NCI-H345 treated with DMSO at 0.1 percent for 48 hours (cell line): ENCODE results near the gene PPP2R2C.

Experiments
- DNase-seq: peaks from one replicate; lab custom pipeline; 2025; ENCODE audit not compliant: unreplicated experiment; lab: John Stamatoyannopoulos, UW

Gene PPP2R2C

GRCh38 chr4:6313216-6313615 lies 159.2 kb downstream of the PPP2R2C start:
- no peak for DNase-seq

DNA sequence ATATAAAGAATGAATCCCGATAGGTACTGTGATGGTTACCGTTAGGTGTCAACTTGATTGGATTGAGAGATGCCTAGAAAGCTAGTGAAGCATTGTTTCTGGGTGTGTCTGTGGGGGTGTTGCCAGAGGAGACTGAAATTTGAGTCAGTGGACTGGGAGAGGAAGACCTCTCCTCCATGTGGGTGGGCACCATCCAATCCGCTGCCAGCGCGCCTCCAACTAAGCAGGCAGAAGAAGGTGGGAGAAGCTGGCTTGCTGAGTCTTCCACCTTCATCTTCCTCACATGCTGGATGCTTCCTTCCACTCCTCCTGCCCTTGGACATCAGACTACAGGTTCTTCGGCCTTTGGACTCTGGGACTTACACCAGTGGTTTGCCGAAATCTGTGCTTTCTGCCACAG lies 162.6 kb downstream of the PPP2R2C start:
- DNase-seq: no peak

DNA sequence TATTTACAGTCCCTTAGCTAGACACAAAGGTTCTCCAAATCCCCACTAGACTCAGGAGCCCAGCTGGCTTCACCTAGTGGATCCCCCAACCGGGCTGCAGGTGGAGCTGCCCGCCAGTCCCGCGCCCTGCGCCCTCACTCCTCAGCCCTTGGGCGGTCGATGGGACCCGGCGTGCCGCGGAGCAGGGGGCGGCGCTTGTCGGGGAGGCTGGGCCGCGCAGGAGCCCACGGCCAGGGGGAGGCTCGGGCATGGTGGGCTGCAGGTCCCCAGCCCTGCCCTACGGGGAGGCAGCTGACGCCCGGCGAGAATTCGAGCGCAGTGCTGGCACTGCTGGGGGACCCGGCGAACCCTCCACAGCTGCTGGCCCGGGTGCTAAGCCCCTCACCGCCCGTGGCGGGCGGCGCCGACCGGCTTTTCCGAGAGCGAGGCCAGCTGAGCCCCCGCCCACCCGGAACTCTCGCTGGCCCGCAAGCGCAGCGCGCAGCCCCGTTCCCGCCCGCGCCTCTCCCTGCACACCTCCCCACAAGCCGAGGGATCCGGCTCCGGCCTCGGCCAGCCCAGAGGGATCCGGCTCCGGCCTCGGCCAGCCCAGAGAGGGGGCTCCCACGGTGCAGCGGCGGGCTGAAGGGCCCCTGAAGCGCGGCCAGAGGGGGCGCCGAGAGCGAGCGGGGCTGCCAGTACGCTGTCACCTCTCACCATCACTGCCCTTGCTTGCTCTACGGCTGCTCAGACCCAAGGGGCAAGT lies 163.3 kb downstream of the PPP2R2C start:
- DNase-seq: peak; percentile 27

- no peak for DNase-seq
Measured at GRCh38 chr4:6307891-6308290, 164.5 kb downstream of the PPP2R2C start.

DNA sequence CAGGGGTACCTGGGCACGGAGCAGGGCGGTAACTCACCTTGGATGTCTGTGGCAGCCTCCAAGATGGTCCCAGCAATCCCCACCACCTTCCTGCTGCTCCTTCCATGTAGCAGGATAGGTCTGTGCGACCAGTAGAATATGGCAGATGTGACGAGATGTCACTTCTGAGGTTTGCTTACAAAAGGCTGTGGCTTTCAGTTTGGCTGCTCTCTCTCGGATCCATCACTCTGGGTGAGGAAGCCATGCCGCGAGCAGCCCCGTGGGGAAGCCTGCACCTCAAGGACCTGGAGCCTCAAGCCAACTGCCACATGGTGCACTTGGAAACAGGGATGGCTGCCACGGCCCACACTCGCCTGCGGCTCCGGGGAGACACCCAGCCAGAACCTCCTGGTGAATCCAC lies 165.2 kb downstream of the PPP2R2C start:
- no peak for DNase-seq

DNA sequence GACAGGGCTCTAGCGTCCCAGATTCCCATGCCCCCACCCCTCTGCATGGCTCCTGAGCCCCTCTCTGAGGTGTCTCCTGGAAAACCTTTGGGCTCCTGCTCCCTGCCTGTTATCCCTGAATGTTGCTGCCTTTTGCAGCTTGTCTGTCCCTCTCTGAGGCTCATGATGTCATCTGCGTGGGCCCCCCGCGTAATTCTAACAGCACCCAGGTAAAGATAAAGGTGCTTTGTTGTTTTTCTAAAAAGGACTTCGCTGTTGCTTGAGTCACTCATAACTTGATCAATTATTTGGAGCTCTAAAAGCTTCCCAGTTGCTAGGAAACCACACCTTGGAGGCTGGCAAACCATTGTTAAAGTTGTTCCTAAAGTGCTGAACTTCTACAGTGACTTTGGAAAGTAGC lies 166.1 kb downstream of the PPP2R2C start:
- DNase-seq: no peak

DNA sequence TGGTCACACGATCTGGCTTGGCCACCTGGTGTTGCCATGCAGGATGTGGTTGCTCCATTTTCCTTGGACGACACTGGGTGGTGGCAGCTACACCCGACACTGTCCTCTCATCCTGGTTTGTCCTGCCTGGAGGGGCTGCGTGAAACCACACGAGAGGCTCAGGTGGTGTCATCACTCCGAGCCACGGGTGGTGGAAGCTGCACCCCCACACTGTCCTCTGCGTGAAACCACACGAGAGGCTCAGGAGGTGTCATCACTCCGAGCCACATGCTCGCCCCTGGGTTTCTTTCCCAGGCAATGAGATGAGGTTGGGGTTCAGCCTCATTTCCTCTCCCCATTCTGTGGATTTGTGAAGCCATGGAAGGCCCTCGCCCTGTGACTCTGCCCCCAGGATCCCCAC lies 168.5 kb downstream of the PPP2R2C start:
- DNase-seq: no peak

DNA sequence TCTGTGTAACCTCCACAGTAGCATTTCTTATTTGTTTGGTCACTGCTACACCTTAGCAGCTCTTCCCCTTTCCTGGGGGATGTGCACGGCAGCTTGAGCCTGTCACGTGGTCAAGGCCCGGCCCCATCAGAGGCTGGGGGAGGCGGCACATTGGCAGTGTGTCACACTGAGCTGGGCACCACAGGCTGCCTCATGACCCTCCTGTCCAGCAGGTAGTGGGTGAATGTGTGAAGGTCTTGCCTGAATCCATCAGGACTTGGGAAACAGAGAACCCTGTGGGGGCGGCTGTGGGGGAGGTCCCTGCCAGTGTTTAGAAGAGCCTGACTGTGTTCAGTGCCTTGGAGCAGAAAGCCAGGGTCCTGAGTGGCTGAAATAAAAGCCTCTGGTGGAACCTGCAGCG lies 169.5 kb downstream of the PPP2R2C start:
- DNase-seq: no peak

GRCh38 chr4:6301732-6302442 lies 170.5 kb downstream of the PPP2R2C start:
- no peak for DNase-seq

DNA sequence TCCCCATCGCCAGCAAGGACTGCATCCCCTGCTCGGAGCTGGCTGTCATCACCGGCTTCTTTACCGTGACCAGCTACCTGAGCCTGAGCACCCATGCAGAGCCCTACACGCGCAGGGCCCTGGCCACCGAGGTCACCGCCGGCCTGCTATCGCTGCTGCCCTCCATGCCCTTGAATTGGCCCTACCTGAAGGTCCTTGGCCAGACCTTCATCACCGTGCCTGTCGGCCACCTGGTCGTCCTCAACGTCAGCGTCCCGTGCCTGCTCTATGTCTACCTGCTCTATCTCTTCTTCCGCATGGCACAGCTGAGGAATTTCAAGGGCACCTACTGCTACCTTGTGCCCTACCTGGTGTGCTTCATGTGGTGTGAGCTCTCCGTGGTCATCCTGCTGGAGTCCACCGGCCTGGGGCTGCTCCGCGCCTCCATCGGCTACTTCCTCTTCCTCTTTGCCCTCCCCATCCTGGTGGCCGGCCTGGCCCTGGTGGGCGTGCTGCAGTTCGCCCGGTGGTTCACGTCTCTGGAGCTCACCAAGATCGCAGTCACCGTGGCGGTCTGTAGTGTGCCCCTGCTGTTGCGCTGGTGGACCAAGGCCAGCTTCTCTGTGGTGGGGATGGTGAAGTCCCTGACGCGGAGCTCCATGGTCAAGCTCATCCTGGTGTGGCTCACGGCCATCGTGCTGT lies 171.2 kb downstream of the PPP2R2C start:
- DNase-seq: no peak

- no peak for DNase-seq
Measured at GRCh38 chr4:6300359-6300758, 172.1 kb downstream of the PPP2R2C start.

- no peak for DNase-seq
Measured at GRCh38 chr4:6299875-6300274, 172.5 kb downstream of the PPP2R2C start.

- no peak for DNase-seq
Measured at GRCh38 chr4:6298852-6299251, 173.6 kb downstream of the PPP2R2C start.

DNA sequence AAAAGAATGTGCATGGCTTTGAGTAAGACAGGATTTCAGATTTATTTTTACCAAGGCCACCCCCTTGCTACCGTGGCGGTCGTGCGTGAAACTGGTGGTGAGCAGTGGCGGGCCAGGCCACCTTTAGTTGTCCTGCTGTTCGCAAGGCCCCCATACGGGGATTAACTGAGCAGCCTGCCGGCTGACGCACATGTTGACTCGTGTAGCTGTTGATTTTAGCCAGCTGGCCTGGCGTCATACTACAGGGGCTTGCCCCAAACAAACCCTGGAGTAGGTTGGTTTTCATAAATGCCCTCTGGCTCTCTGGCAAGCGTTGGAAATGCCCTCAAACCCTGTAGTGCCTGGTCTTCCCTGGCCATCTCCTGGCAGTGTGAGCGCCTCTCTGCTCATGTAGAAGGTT lies 174.4 kb downstream of the PPP2R2C start:
- DNase-seq: no peak

- DNase-seq: no peak
Measured at GRCh38 chr4:6297266-6297815, 175.1 kb downstream of the PPP2R2C start.

GRCh38 chr4:6296026-6296425 lies 176.4 kb downstream of the PPP2R2C start:
- no peak for DNase-seq

DNA sequence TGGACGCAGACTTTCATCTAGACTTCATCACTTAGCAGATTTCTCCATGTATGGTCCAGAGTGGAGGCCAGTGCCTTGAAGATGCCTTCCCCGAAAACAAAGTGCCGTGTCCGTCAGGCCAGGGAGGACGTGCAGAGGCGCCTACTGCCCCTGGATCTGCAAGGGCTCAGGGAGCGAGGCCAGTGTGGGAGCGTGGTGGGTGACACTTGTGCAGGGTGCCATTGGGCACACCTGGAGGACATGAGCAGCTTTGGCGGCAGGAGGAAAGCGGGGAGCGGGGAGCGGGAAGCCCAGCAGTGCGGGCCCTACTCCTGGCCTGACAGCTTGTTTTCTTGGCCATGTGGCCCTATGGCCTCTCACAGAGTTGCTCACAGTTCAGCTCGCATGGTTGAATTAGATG lies 176.9 kb downstream of the PPP2R2C start:
- DNase-seq: no peak

DNA sequence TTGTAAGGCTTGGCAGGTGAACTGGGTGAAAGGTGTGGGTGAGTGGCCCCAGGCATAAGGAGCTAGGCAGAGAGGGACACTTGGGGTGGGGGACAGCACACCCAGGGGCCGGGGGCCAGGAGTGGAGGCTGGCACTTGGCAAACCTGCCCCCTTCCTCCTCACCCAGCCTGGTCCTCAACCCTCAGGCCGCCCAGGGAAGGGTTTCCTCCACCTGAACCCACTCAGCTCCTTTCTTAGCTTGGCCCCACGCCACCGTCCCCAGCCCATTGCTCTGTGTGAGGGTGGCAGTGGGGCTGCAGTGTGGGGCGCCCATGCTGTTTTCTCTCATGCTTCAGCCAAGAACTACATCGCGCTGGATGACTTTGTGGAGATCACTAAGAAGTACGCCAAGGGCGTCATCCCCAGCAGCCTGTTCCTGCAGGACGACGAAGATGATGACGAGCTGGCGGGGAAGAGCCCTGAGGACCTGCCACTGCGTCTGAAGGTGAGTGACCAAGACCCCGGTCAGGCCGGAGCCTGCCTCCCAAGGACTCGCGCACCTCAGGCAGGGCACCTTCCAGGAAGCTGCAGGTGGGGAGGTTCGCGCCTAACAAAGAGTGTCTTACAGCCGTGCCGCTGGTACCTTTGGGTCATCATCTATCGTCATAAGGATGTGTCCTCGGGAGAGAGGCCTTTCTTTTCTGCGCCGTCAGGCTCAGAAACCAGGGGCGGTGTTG lies 177.6 kb downstream of the PPP2R2C start:
- DNase-seq: no peak

DNA sequence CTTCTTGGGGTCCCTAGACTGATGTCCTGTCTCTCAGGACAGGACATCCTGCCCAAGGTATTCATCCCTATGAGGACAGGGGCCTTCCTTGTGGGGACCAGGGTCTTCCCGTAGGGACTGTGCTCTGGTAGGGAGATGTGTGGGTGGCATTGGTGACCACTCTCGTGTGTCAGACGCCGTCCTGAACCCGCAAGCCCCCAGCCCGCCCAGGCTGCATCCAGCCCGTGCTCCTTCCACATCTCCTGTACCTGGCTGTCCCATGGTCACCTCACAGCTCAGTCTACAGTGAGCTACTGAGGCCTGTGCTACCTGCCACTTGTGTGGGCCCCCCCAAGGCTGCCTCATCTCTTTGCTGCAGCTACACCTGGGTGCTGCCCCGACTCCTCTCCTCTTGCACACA lies 178.8 kb downstream of the PPP2R2C start:
- DNase-seq: no peak

DNA sequence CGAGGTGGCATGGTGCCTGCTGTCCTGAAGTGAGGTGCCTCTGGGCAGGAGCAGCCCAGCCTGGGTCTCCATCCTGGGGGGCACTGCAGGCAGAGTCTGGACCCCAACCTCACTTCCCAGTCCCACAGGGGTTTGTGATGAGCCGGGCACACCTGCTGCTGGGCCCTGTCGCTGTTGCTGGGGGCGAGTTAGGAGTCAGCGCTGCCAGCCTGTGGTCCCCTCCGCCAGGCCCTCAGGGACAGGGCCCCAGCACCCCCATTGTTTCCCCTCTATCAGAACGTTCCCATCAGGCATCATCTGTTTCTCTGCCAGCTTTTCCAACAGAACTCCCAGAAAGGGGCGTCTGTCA lies 179.3 kb downstream of the PPP2R2C start:
- DNase-seq: no peak

- no peak for DNase-seq
Measured at GRCh38 chr4:6292376-6293096, 179.9 kb downstream of the PPP2R2C start.
